HEK293T (cell line): ENCODE results near the gene NPC1.

Source experiments
- ARNT ChIP-seq: fragments of 450-650 bp; IDR thresholded peaks from 2 replicates; pipeline ENCODE4 v1.6.1; 2017; ENCODE audit warnings: mild to moderate bottlenecking
- CTBP1 ChIP-seq: fragments of 450-650 bp; IDR thresholded peaks from 2 replicates; pipeline ENCODE4 v1.6.1; 2016; ENCODE audit warnings: borderline replicate concordance
- ELF4 ChIP-seq: fragments of 450-650 bp; IDR thresholded peaks from 2 replicates; pipeline ENCODE4 v1.6.1; 2017; ENCODE audit warnings: antibody characterized with exemption
- FOXA1 ChIP-seq: fragments of 450-650 bp; IDR thresholded peaks from 2 replicates; pipeline ENCODE4 v1.6.1; 2016; ENCODE audit warnings: mild to moderate bottlenecking
- FOXM1 ChIP-seq: fragments of 450-650 bp; IDR thresholded peaks from 2 replicates; pipeline ENCODE4 v1.6.1; 2017; ENCODE audit warnings: mild to moderate bottlenecking, borderline replicate concordance
- SP1 ChIP-seq: fragments of 450-650 bp; IDR thresholded peaks from 2 replicates; pipeline ENCODE4 v1.6.1; 2017
- ZNF384 ChIP-seq: fragments of 450-650 bp; IDR thresholded peaks from 2 replicates; pipeline ENCODE4 v1.6.1; 2016

DNA sequence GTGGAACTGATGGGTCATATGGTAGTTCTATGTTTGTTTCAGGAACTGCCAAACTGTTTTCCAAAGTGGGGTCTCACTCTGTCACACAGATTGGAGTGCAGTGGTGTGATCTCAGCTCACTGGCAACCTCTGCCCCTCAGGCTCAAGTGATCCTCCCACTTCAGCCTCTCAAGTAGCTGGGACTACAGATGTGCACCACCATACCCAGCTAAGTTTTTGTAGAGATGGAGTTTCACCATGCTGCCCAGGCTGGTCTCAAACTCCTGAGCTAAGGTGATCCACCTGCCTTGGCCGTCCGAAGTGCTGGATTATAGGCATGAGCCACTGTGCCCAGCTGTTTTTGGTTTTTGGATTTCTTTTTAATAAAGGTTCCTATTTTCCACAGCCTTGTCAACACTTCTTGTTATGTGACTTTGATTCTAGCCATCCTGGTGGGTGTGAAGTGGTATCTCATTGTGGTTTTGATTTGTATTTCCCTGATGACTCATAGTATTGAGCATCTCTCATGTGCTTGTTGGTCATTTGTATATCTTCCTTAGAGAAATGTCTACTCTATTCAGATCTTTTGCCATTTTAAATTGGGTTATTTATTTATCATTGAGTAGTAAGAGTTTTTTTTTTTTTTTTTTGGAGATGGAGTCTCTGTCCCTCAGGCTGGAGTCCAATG, 22.8 kb downstream of the NPC1 start:
- TF ChIP-seq ELF4: no peak
- TF ChIP-seq FOXA1: no peak
- no peak for TF ChIP-seq SP1
- TF ChIP-seq ARNT: no peak
- no peak for TF ChIP-seq FOXM1
- no peak for TF ChIP-seq CTBP1
- no peak for TF ChIP-seq ZNF384
